Keratinocyte (primary cell): ENCODE results near the gene CD86. TPM values are rescaled to one million over a fixed set of nuclear protein-coding genes. Genes with fewer than 3 reads are reported as not detected.

Experiments used
- DNase-seq: peaks from one replicate; pipeline ENCODE4 v3.0.0-alpha.2; 2011; ENCODE audit warnings: low read depth, missing footprints, low spot score
- FAIRE-seq: peaks from 2 replicates; lab custom pipeline; 2011; peaks lifted over from hg19 to GRCh38; lab: Jason Lieb, UNC
- H2AFZ ChIP-seq: 2 replicates; pipeline ENCODE4 v1.6.0; 2012; ENCODE audit warnings: low read length, control low read depth, inconsistent platforms; ENCODE audit not compliant: control insufficient read depth
- H3K27ac ChIP-seq: 2 replicates; pipeline ENCODE4 v1.5.1; 2011; ENCODE audit warnings: low read length; ENCODE audit not compliant: control insufficient read depth, insufficient read depth
- H3K27me3 ChIP-seq: 3 replicates; pipeline ENCODE4 v1.6.0; 2011; ENCODE audit warnings: low read length; ENCODE audit not compliant: control insufficient read depth, insufficient read depth; ENCODE audit errors: extremely low read depth
- H3K36me3 ChIP-seq, 2 experiments: 2 replicates in 1 of 2; 3 replicates in 1 of 2; pipeline ENCODE4 v1.5.1; 2011; ENCODE audit warnings: low read length in 2 of 2, mild to moderate bottlenecking in 1 of 2; ENCODE audit not compliant: control insufficient read depth in 2 of 2, insufficient read depth in 2 of 2; ENCODE audit errors: extremely low read depth in 1 of 2
- H3K4me1 ChIP-seq: 3 replicates; pipeline ENCODE4 v1.5.1; 2011; ENCODE audit warnings: low read length; ENCODE audit not compliant: control insufficient read depth, insufficient read depth; ENCODE audit errors: extremely low read depth
- H3K4me2 ChIP-seq: 3 replicates; pipeline ENCODE4 v1.6.0; 2011; ENCODE audit warnings: low read depth, low read length; ENCODE audit not compliant: control insufficient read depth, insufficient read depth; ENCODE audit errors: extremely low read depth
- H3K4me3 ChIP-seq, 3 experiments: fragments of 200-600 bp in 1 of 3; sonication (generic) in 1 of 3; 2 replicates in 2 of 3; 3 replicates in 1 of 3; pipeline ENCODE4 v1.5.1; 2011 to 2016; ENCODE audit warnings: low read length in 3 of 3, mild to moderate bottlenecking in 3 of 3, control low read depth in 2 of 3, inconsistent platforms in 1 of 3, low read depth in 1 of 3, mixed read lengths in 1 of 3, mixed run types in 1 of 3, moderate library complexity in 1 of 3; ENCODE audit not compliant: control insufficient read depth in 2 of 3, insufficient read depth in 2 of 3; ENCODE audit errors: extremely low read depth in 1 of 3
- H3K79me2 ChIP-seq: 2 replicates; pipeline ENCODE4 v1.6.0; 2012; ENCODE audit warnings: low read length; ENCODE audit not compliant: control insufficient read depth, insufficient read depth
- H3K9ac ChIP-seq: 3 replicates; pipeline ENCODE4 v1.6.0; 2011; ENCODE audit warnings: low read length; ENCODE audit not compliant: control insufficient read depth, insufficient read depth; ENCODE audit errors: extremely low read depth
- H3K9me1 ChIP-seq: 3 replicates; pipeline ENCODE4 v1.6.0; 2011; ENCODE audit warnings: low read length; ENCODE audit not compliant: control insufficient read depth, insufficient read depth; ENCODE audit errors: extremely low read depth
- H3K9me3 ChIP-seq: 2 replicates; pipeline ENCODE4 v1.5.1; 2012; ENCODE audit warnings: low read depth, low read length; ENCODE audit not compliant: control insufficient read depth
- H4K20me1 ChIP-seq: 3 replicates; pipeline ENCODE4 v1.6.0; 2011; ENCODE audit warnings: low read length; ENCODE audit not compliant: control insufficient read depth, insufficient read depth; ENCODE audit errors: extremely low read depth
- CTCF ChIP-seq, 3 experiments: IDR thresholded peaks in 1 of 3; conservative IDR thresholded peaks in 1 of 3; optimal IDR thresholded peaks in 1 of 3; 2 replicates in 2 of 3; 3 replicates in 1 of 3; pipeline versions ENCODE3 to v1.5.1; 2011; ENCODE audit warnings: low read length in 3 of 3, mild to moderate bottlenecking in 3 of 3, moderate library complexity in 2 of 3, control low read depth in 1 of 3, inconsistent platforms in 1 of 3; ENCODE audit not compliant: insufficient read depth in 2 of 3; ENCODE audit errors: extremely low read depth in 1 of 3
- EZH2 ChIP-seq: IDR thresholded peaks from one replicate; pipeline ENCODE4 v1.6.1; 2012; ENCODE audit warnings: inconsistent platforms, mild to moderate bottlenecking, low read length, moderate library complexity
- dilution Hi-C: fragments of 300-500 bp; cut with MboI; formaldehyde crosslinking; loops from one replicate; pipeline ENCODE4 v1.7.0; 2020; ENCODE audit warnings: low sequenced_read_pairs; ENCODE audit not compliant: extremely low pct_ligation_motif_present
- polyA plus RNA-seq, 5 experiments: library from polyadenylated mRNA; depleted of rRNA in 3 of 5; stranded (reverse) in 3 of 5; stranded (forward) in 1 of 5; unstranded in 1 of 5; fragments of >200 nt; gene quantifications; 1 replicate in 1 of 5; 2 replicates in 3 of 5; 3 replicates in 1 of 5; pipeline versions ENCODE4 v1.2.1 to v1.2.3, GENCODE V29; 2011 to 2012; ENCODE audit warnings: missing spikeins in 2 of 5, low read depth in 1 of 5, low replicate concordance in 1 of 5

CD86 gene
- polyA plus RNA-seq, 1 donor (not counting 4 experiments of a cell fraction or from before 2014, with no cell fraction given) = 2.9 TPM

- dilution Hi-C loops = no loop called here
- Histone ChIP-seq H3K9ac (no peak overlapping the region), H3K9me3 (no peaks in the 10 kb centered on the region), H3K36me3 (no peaks in the 10 kb centered on the region), H4K20me1 (no peaks in the 10 kb centered on the region), H3K79me2 (no peaks in the 10 kb centered on the region), H3K4me3 (no peak overlapping the region), H3K27ac (no peak overlapping the region), H3K4me1 (peaks cover 4% of the 10 kb centered on the region), H3K9me1 (no peaks in the 10 kb centered on the region), H3K27me3 (no peaks in the 10 kb centered on the region), H2AFZ (no peak overlapping the region), H3K4me2 (no peak overlapping the region)
- FAIRE-seq (no peak), DNase-seq (no peak)
- TF ChIP-seq CTCF (optimal IDR thresholded peaks at IDR 0.05 in 1 of 3, IDR thresholded peaks at IDR 0.05 in 1 of 3, conservative IDR thresholded peaks at IDR 0.05 in 1 of 3; ENCODE audit: extremely low read depth in 1 of 3, insufficient read depth in 2 of 3, low read length in 3 of 3) = no peak
- no peak for TF ChIP-seq EZH2
These were observed 43.4 kb downstream of the CD86 start for GRCh38 chr3:122098611-122099010.

GRCh38 chr3:122099255-122099654 is 44.1 kb downstream of the CD86 start:
- DNase-seq (no peak), FAIRE-seq (no peak)
- no peak overlapping the region for H3K4me2 ChIP-seq
- H3K36me3 ChIP-seq = no peaks in the 10 kb centered on the region
- dilution Hi-C loops = no loop called here
- no peaks in the 10 kb centered on the region for H3K9me3 ChIP-seq
- no peak overlapping the region for H3K9ac ChIP-seq
- H3K4me3 ChIP-seq = no peak overlapping the region
- no peak overlapping the region for H2AFZ ChIP-seq
- no peaks in the 10 kb centered on the region for H3K9me1 ChIP-seq
- H3K27ac ChIP-seq = no peak overlapping the region
- H4K20me1 ChIP-seq = no peaks in the 10 kb centered on the region
- peaks cover 4% of the 10 kb centered on the region for H3K4me1 ChIP-seq
- no peaks in the 10 kb centered on the region for H3K79me2 ChIP-seq
- TF ChIP-seq EZH2 (no peak), CTCF (optimal IDR thresholded peaks at IDR 0.05 in 1 of 3, IDR thresholded peaks at IDR 0.05 in 1 of 3, conservative IDR thresholded peaks at IDR 0.05 in 1 of 3; ENCODE audit: extremely low read depth in 1 of 3, insufficient read depth in 2 of 3, low read length in 3 of 3) (no peak)
- H3K27me3 ChIP-seq = no peaks in the 10 kb centered on the region
